Liver (tissue), 9 donors: ENCODE results near the gene DNAH8. TPM values are rescaled to one million over a fixed set of nuclear protein-coding genes. Genes with fewer than 3 reads are reported as not detected.

Experiments
- DNase-seq: peaks from one replicate; pipeline ENCODE4 v3.0.0-alpha.2; 2017; ENCODE audit warnings: low spot score
- H3K27ac ChIP-seq, 2 donors: one replicate each; pipeline ENCODE4 v1.7.0; 2013; ENCODE audit warnings: inconsistent platforms in 2 of 2, low read length in 2 of 2, control low read depth in 1 of 2, low read depth in 1 of 2, mild to moderate bottlenecking in 1 of 2
- H3K27me3 ChIP-seq, 4 donors: one replicate each; pipeline versions ENCODE4 v1.6.1 to v1.7.0; 2013; ENCODE audit warnings: low read length in 3 of 4, inconsistent platforms in 1 of 4, mild to moderate bottlenecking in 1 of 4, moderate library complexity in 1 of 4; ENCODE audit not compliant: control insufficient read depth in 4 of 4, insufficient read depth in 4 of 4
- H3K36me3 ChIP-seq, 4 donors: one replicate each; pipeline versions ENCODE4 v1.6.1 to v1.7.0; 2013; ENCODE audit warnings: low read length in 3 of 4, mild to moderate bottlenecking in 3 of 4, low read depth in 1 of 4, moderate library complexity in 1 of 4; ENCODE audit not compliant: control insufficient read depth in 4 of 4, insufficient read depth in 3 of 4
- H3K4me1 ChIP-seq, 4 donors: one replicate each; pipeline versions ENCODE4 v1.6.1 to v1.7.0; 2013; ENCODE audit warnings: low read length in 3 of 4, mild to moderate bottlenecking in 3 of 4, moderate library complexity in 1 of 4; ENCODE audit not compliant: control insufficient read depth in 4 of 4, insufficient read depth in 4 of 4
- H3K4me3 ChIP-seq, 3 donors: one replicate each; pipeline versions ENCODE4 v1.6.1 to v1.7.0; 2013; ENCODE audit warnings: low read length in 3 of 3, control low read depth in 1 of 3, low read depth in 1 of 3, mild to moderate bottlenecking in 1 of 3
- H3K9ac ChIP-seq, 2 donors: one replicate each; pipeline ENCODE4 v1.7.0; 2013; ENCODE audit warnings: low read length in 2 of 2, mild to moderate bottlenecking in 2 of 2, moderate library complexity in 2 of 2, control low read depth in 1 of 2, low read depth in 1 of 2
- H3K9me3 ChIP-seq, 4 donors: one replicate each; pipeline versions ENCODE4 v1.6.1 to v1.7.0; 2013; ENCODE audit warnings: low read length in 3 of 4; ENCODE audit not compliant: control insufficient read depth in 4 of 4
- CTCF ChIP-seq: fragments of 150-350 bp; IDR thresholded peaks from 2 replicates; pipeline ENCODE4 v1.5.1; 2017; ENCODE audit warnings: improper control_type of control experiment, low read depth, low read length; ENCODE audit not compliant: missing input control
- HNF4A ChIP-seq, 2 donors: conservative IDR thresholded peaks; 2 replicates each; pipeline ENCODE4 v1.6.1; 2016; ENCODE audit warnings: antibody characterized with exemption in 2 of 2, mild to moderate bottlenecking in 2 of 2
- RAD21 ChIP-seq, 2 donors: IDR thresholded peaks; 2 replicates each; pipeline ENCODE4 v1.6.1; 2016; ENCODE audit warnings: antibody characterized with exemption in 2 of 2, mild to moderate bottlenecking in 2 of 2
- YY1 ChIP-seq: IDR thresholded peaks from 2 replicates; pipeline ENCODE4 v1.6.1; 2016; ENCODE audit warnings: antibody characterized with exemption, mild to moderate bottlenecking
- ZBTB33 ChIP-seq: IDR thresholded peaks from 2 replicates; pipeline ENCODE4 v1.6.1; 2016; ENCODE audit warnings: antibody characterized with exemption
- WGBS: extraction: QIAGEN DNeasy Blood & Tissue Kit; methylation state at CpG from one replicate; pipeline ENCODE4 v1.1.7; 2013; 5-methylcytosine and 5-hydroxymethylcytosine counted together
- polyA plus RNA-seq, 2 donors: library from polyadenylated mRNA; stranded (reverse) in 1 of 2; unstranded in 1 of 2; fragments of 200-250 nt in 1 of 2; fragments of >200 nt in 1 of 2; fragmentation: Nextera tagmentation in 1 of 2; extraction: Ambion mirVana in 1 of 2; gene quantifications; one replicate each; pipeline versions ENCODE4 v1.2.1 to v1.2.3, GENCODE V29; 2013 to 2015
- total RNA-seq, 2 donors: library from RNA; depleted of rRNA; stranded (reverse); fragments of >200 nt; gene quantifications; one replicate each; pipeline ENCODE4 v1.2.3, GENCODE V29; 2014
- TF ChIP-seq, protein P1 (sequence below): IDR thresholded peaks from 2 replicates; pipeline ENCODE4 v1.6.1; 2016; ENCODE audit warnings: antibody characterized with exemption, mild to moderate bottlenecking
- TF ChIP-seq, protein P2 (sequence below): IDR thresholded peaks from 2 replicates; pipeline ENCODE4 v1.6.1; 2016; ENCODE audit warnings: antibody characterized with exemption
- donor health status: healthy.
- donor health status: healthy.
- donor health status: healthy.
- donor health status: healthy.
- donor health status: healthy.

The DNAH8 gene
- total and polyA plus RNA-seq, 4 donors, result under 0.01 to 0.05 TPM; not detected in 2

- TF ChIP-seq RAD21 (IDR thresholded peaks at IDR 0.05) (peak; percentile 82 to 87), HNF4A (conservative IDR thresholded peaks at IDR 0.05) (peak in 1 of 2 donors; percentile 16), YY1 (no peak), CTCF (peak; percentile 57)
- TF ChIP-seq, protein P1, sequence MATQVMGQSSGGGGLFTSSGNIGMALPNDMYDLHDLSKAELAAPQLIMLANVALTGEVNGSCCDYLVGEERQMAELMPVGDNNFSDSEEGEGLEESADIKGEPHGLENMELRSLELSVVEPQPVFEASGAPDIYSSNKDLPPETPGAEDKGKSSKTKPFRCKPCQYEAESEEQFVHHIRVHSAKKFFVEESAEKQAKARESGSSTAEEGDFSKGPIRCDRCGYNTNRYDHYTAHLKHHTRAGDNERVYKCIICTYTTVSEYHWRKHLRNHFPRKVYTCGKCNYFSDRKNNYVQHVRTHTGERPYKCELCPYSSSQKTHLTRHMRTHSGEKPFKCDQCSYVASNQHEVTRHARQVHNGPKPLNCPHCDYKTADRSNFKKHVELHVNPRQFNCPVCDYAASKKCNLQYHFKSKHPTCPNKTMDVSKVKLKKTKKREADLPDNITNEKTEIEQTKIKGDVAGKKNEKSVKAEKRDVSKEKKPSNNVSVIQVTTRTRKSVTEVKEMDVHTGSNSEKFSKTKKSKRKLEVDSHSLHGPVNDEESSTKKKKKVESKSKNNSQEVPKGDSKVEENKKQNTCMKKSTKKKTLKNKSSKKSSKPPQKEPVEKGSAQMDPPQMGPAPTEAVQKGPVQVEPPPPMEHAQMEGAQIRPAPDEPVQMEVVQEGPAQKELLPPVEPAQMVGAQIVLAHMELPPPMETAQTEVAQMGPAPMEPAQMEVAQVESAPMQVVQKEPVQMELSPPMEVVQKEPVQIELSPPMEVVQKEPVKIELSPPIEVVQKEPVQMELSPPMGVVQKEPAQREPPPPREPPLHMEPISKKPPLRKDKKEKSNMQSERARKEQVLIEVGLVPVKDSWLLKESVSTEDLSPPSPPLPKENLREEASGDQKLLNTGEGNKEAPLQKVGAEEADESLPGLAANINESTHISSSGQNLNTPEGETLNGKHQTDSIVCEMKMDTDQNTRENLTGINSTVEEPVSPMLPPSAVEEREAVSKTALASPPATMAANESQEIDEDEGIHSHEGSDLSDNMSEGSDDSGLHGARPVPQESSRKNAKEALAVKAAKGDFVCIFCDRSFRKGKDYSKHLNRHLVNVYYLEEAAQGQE, result no peak
- Histone ChIP-seq H3K9ac (no peak overlapping the region), H3K4me1 (no peaks in the 10 kb centered on the region), H3K4me3 (no peak overlapping the region), H3K36me3 (peaks cover 0 to 12% (median 3%) of the 10 kb centered on the region in 4 donors), H3K9me3 (no peaks in the 10 kb centered on the region), H3K27ac (no peak overlapping the region), H3K27me3 (no peaks in the 10 kb centered on the region)
- DNase-seq, result no peak
- 10% methylated on average over 2 of the region's 2 CpGs for WGBS
These were observed 43.1 kb upstream of the DNAH8 start for GRCh38 chr6:38671885-38672467.

- H3K27me3 ChIP-seq, result no peaks in the 10 kb centered on the region
- WGBS, result 44% methylated on average over 9 of the region's 9 CpGs
These were observed 41.5 kb upstream of the DNAH8 start for GRCh38 chr6:38673397-38674165.

More at GRCh38 chr6:38673397-38674165, 41.5 kb upstream of the DNAH8 start:
- no peak overlapping the region for H3K4me3 ChIP-seq
- no peak for DNase-seq
- H3K9me3 ChIP-seq, result no peaks in the 10 kb centered on the region
- peaks cover 2 to 15% (median 5%) of the 10 kb centered on the region in 4 donors for H3K36me3 ChIP-seq
- H3K27ac ChIP-seq, result no peak overlapping the region
- H3K4me1 ChIP-seq, result no peaks in the 10 kb centered on the region
- TF ChIP-seq ZBTB33, result peak; percentile 66
- TF ChIP-seq, protein P2, sequence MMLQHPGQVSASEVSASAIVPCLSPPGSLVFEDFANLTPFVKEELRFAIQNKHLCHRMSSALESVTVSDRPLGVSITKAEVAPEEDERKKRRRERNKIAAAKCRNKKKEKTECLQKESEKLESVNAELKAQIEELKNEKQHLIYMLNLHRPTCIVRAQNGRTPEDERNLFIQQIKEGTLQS, result no peak
- H3K9ac ChIP-seq, result no peak overlapping the region
